SK-N-SH (cell line): Measurements from ENCODE around the gene TGFB2.

Experiments
- EP300 ChIP-seq, 2 experiments: IDR thresholded peaks; 2 replicates each; pipeline versions ENCODE4 v1.4.0 to v1.6.1; 2012; ENCODE audit warnings: borderline replicate concordance in 1 of 2, low read depth in 1 of 2, low read length in 1 of 2
- FOXM1 ChIP-seq: IDR thresholded peaks from 2 replicates; pipeline ENCODE4 v1.4.0; 2012; ENCODE audit warnings: low read depth, mild to moderate bottlenecking
- JUND ChIP-seq: IDR thresholded peaks from 2 replicates; pipeline ENCODE4 v1.4.0; 2012
- RFX5 ChIP-seq: IDR thresholded peaks from 2 replicates; pipeline ENCODE4 v1.6.1; 2012; ENCODE audit warnings: mild to moderate bottlenecking, improper control_type of control experiment, low read length
- SIN3A ChIP-seq: IDR thresholded peaks from 2 replicates; pipeline ENCODE4 v1.6.1; 2012; ENCODE audit warnings: low read depth, mild to moderate bottlenecking, low read length, moderate library complexity, borderline replicate concordance
- TF ChIP-seq, protein P1 (sequence below): fragments of 200-600 bp; sonication (generic); IDR thresholded peaks from 2 replicates; pipeline ENCODE4 v1.6.1; 2017; ENCODE audit warnings: antibody characterized with exemption, mild to moderate bottlenecking, moderate library complexity
- TF ChIP-seq, protein P2 (sequence below): IDR thresholded peaks from 2 replicates; pipeline ENCODE4; 2012
- TF ChIP-seq, protein P3 (sequence below): IDR thresholded peaks from 2 replicates; pipeline ENCODE4 v1.6.1; 2012; ENCODE audit warnings: mild to moderate bottlenecking, low read depth, low read length, moderate library complexity

DNA sequence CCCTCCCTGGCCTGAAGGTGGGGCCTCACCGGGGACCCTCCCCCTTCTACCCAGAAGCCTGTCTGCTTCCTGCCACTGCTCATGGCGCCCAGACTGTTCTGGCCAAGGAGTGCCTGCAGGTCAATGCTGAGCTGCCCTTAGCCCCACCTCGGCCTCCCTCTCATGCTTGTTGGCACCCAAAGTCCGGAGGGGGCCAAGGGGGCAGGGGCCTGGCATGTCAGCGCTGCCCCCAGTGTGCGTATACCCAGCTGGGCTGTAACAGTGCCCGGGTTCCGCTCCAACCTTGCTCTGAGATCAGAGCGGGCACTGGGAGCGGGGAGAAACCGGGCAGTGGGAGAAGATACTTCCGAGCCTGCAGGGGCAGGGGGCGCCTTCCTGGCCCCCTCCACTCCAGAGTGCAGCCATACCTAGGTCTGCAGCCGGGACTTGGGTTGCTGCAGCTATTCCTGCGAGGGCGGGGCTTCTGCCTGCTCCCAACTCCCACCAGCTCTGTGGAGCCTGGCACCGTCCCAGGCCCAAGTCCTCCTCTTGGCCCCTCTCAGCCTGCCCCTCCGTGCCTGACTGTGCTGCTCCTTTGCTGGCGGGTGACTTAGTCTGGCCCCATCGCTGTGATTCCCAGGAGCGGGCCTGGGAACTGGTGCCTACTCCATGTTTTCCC, 21.4 kb upstream of the TGFB2 start:
- TF ChIP-seq EP300 (IDR thresholded peaks at IDR 0.05; ENCODE audit: borderline replicate concordance in 1 of 2, low read depth in 1 of 2, low read length in 1 of 2) (no peak), RFX5 (no peak), FOXM1 (no peak), SIN3A (no peak), JUND (no peak)
- TF ChIP-seq, protein P1, sequence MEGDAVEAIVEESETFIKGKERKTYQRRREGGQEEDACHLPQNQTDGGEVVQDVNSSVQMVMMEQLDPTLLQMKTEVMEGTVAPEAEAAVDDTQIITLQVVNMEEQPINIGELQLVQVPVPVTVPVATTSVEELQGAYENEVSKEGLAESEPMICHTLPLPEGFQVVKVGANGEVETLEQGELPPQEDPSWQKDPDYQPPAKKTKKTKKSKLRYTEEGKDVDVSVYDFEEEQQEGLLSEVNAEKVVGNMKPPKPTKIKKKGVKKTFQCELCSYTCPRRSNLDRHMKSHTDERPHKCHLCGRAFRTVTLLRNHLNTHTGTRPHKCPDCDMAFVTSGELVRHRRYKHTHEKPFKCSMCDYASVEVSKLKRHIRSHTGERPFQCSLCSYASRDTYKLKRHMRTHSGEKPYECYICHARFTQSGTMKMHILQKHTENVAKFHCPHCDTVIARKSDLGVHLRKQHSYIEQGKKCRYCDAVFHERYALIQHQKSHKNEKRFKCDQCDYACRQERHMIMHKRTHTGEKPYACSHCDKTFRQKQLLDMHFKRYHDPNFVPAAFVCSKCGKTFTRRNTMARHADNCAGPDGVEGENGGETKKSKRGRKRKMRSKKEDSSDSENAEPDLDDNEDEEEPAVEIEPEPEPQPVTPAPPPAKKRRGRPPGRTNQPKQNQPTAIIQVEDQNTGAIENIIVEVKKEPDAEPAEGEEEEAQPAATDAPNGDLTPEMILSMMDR = no peak
- TF ChIP-seq, protein P2, sequence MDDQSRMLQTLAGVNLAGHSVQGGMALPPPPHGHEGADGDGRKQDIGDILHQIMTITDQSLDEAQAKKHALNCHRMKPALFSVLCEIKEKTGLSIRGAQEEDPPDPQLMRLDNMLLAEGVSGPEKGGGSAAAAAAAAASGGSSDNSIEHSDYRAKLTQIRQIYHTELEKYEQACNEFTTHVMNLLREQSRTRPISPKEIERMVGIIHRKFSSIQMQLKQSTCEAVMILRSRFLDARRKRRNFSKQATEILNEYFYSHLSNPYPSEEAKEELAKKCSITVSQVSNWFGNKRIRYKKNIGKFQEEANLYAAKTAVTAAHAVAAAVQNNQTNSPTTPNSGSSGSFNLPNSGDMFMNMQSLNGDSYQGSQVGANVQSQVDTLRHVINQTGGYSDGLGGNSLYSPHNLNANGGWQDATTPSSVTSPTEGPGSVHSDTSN = no peak
- TF ChIP-seq, protein P3, sequence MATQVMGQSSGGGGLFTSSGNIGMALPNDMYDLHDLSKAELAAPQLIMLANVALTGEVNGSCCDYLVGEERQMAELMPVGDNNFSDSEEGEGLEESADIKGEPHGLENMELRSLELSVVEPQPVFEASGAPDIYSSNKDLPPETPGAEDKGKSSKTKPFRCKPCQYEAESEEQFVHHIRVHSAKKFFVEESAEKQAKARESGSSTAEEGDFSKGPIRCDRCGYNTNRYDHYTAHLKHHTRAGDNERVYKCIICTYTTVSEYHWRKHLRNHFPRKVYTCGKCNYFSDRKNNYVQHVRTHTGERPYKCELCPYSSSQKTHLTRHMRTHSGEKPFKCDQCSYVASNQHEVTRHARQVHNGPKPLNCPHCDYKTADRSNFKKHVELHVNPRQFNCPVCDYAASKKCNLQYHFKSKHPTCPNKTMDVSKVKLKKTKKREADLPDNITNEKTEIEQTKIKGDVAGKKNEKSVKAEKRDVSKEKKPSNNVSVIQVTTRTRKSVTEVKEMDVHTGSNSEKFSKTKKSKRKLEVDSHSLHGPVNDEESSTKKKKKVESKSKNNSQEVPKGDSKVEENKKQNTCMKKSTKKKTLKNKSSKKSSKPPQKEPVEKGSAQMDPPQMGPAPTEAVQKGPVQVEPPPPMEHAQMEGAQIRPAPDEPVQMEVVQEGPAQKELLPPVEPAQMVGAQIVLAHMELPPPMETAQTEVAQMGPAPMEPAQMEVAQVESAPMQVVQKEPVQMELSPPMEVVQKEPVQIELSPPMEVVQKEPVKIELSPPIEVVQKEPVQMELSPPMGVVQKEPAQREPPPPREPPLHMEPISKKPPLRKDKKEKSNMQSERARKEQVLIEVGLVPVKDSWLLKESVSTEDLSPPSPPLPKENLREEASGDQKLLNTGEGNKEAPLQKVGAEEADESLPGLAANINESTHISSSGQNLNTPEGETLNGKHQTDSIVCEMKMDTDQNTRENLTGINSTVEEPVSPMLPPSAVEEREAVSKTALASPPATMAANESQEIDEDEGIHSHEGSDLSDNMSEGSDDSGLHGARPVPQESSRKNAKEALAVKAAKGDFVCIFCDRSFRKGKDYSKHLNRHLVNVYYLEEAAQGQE = no peak
